PC-3 (cell line): ENCODE measurements around the gene SPRYD4.

ENCODE experiments used
- CTCF ChIP-seq: fragments of 300-600 bp; sonication (generic); conservative IDR thresholded peaks from 2 replicates; pipeline ENCODE4 v1.5.1; 2017; ENCODE audit warnings: antibody characterized with exemption, low read depth, mild to moderate bottlenecking, low read length
- EZH2 ChIP-seq: fragments of 300-600 bp; sonication (generic); IDR thresholded peaks from one replicate; pipeline ENCODE4 v1.6.1; 2017; ENCODE audit warnings: antibody characterized with exemption, mild to moderate bottlenecking, low read length; ENCODE audit not compliant: unreplicated experiment

DNA sequence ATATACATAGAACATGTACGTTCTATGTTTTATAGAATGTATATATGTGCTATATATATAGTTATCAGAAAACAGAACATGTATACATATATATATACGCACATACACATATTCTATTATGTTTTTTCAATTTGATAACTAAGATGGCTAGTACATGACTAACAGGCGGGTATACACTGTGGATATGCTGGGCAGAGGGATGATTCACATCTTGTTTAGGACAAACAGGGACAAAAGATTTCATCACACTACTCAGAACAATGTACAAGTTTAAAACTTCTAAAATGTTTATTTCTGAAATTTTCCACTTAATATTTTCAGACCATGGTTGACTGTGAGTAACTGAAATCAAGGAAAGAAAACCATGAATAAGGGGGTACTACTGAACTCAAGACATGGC is 36.5 kb upstream of the SPRYD4 start:
- TF ChIP-seq CTCF (no peak), EZH2 (no peak)
